ENCODE data around the gene SRGAP2B.
"Not testable (repeated sequence)": the region's sequence is repeated elsewhere in the genome, so short reads cannot be mapped to it uniquely, and the experiment has no call there.

SRGAP2B gene

DNA sequence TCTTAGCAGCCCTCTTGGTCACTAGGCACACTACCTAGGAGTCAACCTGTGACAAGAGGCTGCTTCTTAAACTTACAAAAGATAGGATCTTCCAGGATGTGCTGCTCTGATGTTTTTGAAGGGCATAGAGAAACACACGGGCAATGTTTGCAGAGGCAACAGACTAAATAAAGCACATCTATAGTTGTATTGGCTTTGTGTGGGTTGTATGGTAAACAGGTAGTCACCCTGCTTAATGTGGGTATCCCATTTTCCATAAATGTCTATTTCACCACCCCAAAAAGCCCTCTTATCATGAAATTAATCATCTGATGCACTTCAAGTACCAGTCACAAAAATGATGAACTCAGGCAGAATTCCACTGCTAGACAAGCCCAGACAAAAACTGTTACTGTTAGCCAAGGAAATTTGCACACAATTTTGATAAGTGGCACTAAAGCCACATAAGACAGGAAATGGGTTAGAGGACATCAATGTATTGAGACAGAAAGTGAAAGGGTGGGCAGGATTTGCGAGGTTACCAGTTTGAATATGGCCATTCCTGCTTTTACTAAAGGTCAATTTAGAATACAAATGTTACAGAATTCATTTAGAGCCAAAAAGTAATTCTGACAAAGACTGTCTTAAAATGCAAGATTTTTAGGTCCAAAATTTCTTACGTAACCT, 205.5 kb downstream of the SRGAP2B start:
- DNase-seq: not testable (repeated sequence)

DNA sequence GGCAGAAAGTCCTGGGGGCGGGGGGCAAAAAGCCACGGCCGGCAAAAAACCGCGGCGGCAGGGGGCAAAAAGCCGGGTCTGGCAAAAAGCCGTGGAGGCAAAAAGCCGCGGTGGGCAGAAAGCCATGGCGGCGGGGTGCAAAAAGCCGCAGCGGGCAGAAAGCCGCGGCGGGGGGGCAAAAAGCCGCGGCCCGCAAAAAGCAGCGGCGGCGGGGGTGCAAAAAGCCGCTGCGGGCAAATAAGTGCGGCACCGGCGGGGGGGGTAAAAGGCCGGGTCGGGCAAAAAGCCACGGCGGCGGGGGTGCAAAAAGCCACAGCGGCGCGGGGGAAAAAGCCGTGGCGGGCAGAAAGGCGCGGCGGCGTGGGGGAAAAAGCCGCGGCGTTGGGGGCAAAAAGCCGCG, 212.1 kb downstream of the SRGAP2B start:
- DNase-seq: not testable (repeated sequence)

DNA sequence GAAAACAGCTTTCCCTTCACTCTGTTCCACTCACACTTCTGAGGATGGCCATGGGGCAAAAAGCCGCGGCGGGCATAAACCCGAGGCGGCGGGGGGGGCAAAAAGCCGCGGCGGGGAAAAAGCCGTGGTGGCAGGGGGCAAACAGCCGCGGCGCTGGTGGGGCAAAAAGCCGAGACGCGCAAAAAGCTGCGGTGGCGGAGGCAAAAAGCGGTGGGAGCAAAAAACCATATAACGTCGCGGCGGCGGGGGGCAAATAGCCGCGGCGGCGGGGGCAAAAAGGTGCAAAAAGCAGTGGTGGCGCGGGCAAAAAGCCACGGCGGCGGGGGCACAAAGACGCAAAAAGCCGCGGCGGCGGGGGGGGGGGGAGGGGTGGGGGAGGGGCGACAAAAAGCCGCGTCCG, 212.8 kb downstream of the SRGAP2B start:
- DNase-seq: not testable (repeated sequence)

DNA sequence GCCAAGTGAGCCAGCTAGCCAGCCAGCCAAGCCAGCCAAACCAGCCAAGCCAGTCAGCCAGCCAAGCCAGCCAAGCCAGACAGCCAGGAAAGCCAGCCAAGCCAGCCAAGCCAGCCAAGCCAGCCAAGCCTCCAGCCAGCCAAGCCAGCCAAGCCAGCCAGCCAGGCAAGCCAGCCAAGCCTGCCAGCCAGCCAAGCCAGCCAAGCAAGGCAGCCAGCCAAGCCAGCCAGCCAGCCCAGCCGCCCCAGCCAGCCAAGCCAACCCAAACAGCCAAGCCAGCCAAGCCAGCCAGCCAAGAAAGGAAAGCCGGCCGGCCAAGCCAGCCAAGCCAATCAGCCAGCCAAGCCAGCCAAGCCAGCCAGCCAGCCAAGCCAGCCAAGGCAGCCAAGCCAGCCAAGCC, 236.5 kb downstream of the SRGAP2B start:
- DNase-seq: not testable (repeated sequence)
